Suprapubic skin (tissue), 4 donors: Measurements from ENCODE around the gene OR2M3. TPM values are rescaled to one million over a fixed set of nuclear protein-coding genes. Genes with fewer than 3 reads are reported as not detected.
"Not testable (repeated sequence)": the region's sequence is repeated elsewhere in the genome, so short reads cannot be mapped to it uniquely, and the experiment has no call there.

Experiments used
- DNase-seq, 2 donors: peaks; one replicate each; pipeline ENCODE4 v3.0.0-alpha.2; 2019; ENCODE audit warnings: low spot score in 2 of 2
- H3K27ac ChIP-seq: fragments of 200-600 bp; sonication (generic); one replicate; pipeline ENCODE4 v1.5.1; 2019
- H3K27me3 ChIP-seq: fragments of 200-600 bp; sonication (generic); one replicate; pipeline ENCODE4 v1.5.1; 2019
- H3K36me3 ChIP-seq: fragments of 200-600 bp; sonication (generic); one replicate; pipeline ENCODE4 v1.5.1; 2019
- H3K4me1 ChIP-seq: fragments of 200-600 bp; sonication (generic); one replicate; pipeline ENCODE4 v1.5.1; 2019
- H3K4me3 ChIP-seq: fragments of 200-600 bp; sonication (generic); one replicate; pipeline ENCODE4 v1.5.1; 2019; ENCODE audit warnings: mild to moderate bottlenecking
- H3K9me3 ChIP-seq: fragments of 200-600 bp; sonication (generic); one replicate; pipeline ENCODE4 v1.5.1; 2019
- CTCF ChIP-seq, 2 donors: fragments of 200-600 bp in 1 of 2; fragments of 450-650 bp in 1 of 2; sonication (generic) in 1 of 2; IDR thresholded peaks; one replicate each; pipeline ENCODE4 v1.5.1; 2016 to 2019; ENCODE audit warnings: antibody characterized with exemption in 2 of 2, mild to moderate bottlenecking in 1 of 2, moderate library complexity in 1 of 2
- EP300 ChIP-seq: sonication (generic); formaldehyde crosslinking; IDR thresholded peaks from one replicate; pipeline ENCODE4 v1.6.1; 2017; ENCODE audit warnings: antibody characterized with exemption
- POLR2A ChIP-seq, 2 donors: fragments of 450-650 bp; IDR thresholded peaks; one replicate each; pipeline ENCODE4 v1.6.1; 2017; ENCODE audit warnings: antibody characterized with exemption in 2 of 2, mild to moderate bottlenecking in 2 of 2, moderate library complexity in 2 of 2
- POLR2AphosphoS5 ChIP-seq, 3 donors: sonication (generic); formaldehyde crosslinking; IDR thresholded peaks; one replicate each; pipeline ENCODE4 v1.6.1; 2017; ENCODE audit warnings: antibody characterized with exemption in 3 of 3
- WGBS: methylation state at CpG from one replicate; pipeline ENCODE4 v1.1.5; 2018; 5-methylcytosine and 5-hydroxymethylcytosine counted together
- total RNA-seq, 4 donors: library from RNA; depleted of rRNA; stranded (reverse); fragments of >200 nt; gene quantifications; one replicate each; pipeline ENCODE4 v1.1.0, GENCODE V29; 2016

OR2M3 gene
- total RNA-seq, 4 donors from 2014 or later = not detected

GRCh38 chr1:248239478-248239877, 42.4 kb downstream of the OR2M3 start:
- no peaks in the 10 kb centered on the region for H3K9me3 ChIP-seq
- TF ChIP-seq POLR2A (IDR thresholded peaks at IDR 0.05) = no peak
- TF ChIP-seq POLR2AphosphoS5 (IDR thresholded peaks at IDR 0.05) = no peak
- no peak for TF ChIP-seq EP300
- TF ChIP-seq CTCF (IDR thresholded peaks at IDR 0.05) = no peak
- no peak overlapping the region for H3K4me3 ChIP-seq
- H3K27me3 ChIP-seq = no peaks in the 10 kb centered on the region
- 94% methylated on average over 9 of the region's 9 CpGs for WGBS
- H3K27ac ChIP-seq = no peak overlapping the region
- DNase-seq = no peak
- H3K4me1 ChIP-seq = no peaks in the 10 kb centered on the region
- no peaks in the 10 kb centered on the region for H3K36me3 ChIP-seq

GRCh38 chr1:248243204-248243603, 46.1 kb downstream of the OR2M3 start:
- H3K4me3 ChIP-seq = no peak overlapping the region
- no peak overlapping the region for H3K27ac ChIP-seq
- DNase-seq = no peak
- TF ChIP-seq EP300 (no peak), CTCF (IDR thresholded peaks at IDR 0.05) (peak in 1 of 2 donors; percentile 43)
- H3K4me1 ChIP-seq = no peaks in the 10 kb centered on the region
- no peaks in the 10 kb centered on the region for H3K27me3 ChIP-seq
- WGBS = 16% methylated on average over 14 of the region's 14 CpGs
- H3K36me3 ChIP-seq = no peaks in the 10 kb centered on the region
- H3K9me3 ChIP-seq = no peaks in the 10 kb centered on the region

GRCh38 chr1:248259309-248259708, 62.2 kb downstream of the OR2M3 start:
- DNase-seq, H3K36me3 ChIP-seq, H3K4me1 ChIP-seq, H3K27ac ChIP-seq, H3K4me3 ChIP-seq, H3K27me3 ChIP-seq, H3K9me3 ChIP-seq: not testable (repeated sequence)
- WGBS = 81% methylated on average over 1 of the region's 1 CpG

Other genes starting within 250 kb of the OR2M3 start
- gene OR2L8, start 248.4 kb upstream of the OR2M3 start, total RNA-seq = under 1 TPM in 1 of 4 donors, not detected in 3; 0.97 TPM
- gene OR2AK2, start 232.0 kb upstream of the OR2M3 start, total RNA-seq = not detected
- not detected for gene OR2L5, start 183.6 kb upstream of the OR2M3 start, total RNA-seq
- not detected for gene OR2L2, start 167.2 kb upstream of the OR2M3 start, total RNA-seq
- gene OR2L3, start 150.4 kb upstream of the OR2M3 start, total RNA-seq = not detected
- not detected for gene OR2L13, start 102.1 kb upstream of the OR2M3 start, total RNA-seq
- not detected for gene OR2M5, start 52.1 kb upstream of the OR2M3 start, total RNA-seq
- not detected for gene OR2M2, start 22.4 kb upstream of the OR2M3 start, total RNA-seq
- not detected for gene OR2M4, start 34.2 kb downstream of the OR2M3 start, total RNA-seq
- under 1 TPM in 1 of 4 donors, not detected in 3; 0.34 TPM for gene OR2T33, start 80.7 kb downstream of the OR2M3 start, total RNA-seq
- gene OR2T12, start 106.2 kb downstream of the OR2M3 start, total RNA-seq = not detected
- not detected for gene OR2M7, start 127.3 kb downstream of the OR2M3 start, total RNA-seq
- not detected for gene OR14C36, start 151.5 kb downstream of the OR2M3 start, total RNA-seq
- gene OR2T4, start 164.4 kb downstream of the OR2M3 start, total RNA-seq = not detected
- not detected for gene OR2T6, start 178.5 kb downstream of the OR2M3 start, total RNA-seq
- not detected for gene OR2T1, start 205.8 kb downstream of the OR2M3 start, total RNA-seq
- gene OR2T2, start 248.4 kb downstream of the OR2M3 start, total RNA-seq = under 1 TPM in 1 of 4 donors, not detected in 3; 0.31 TPM